SU-DHL-6 (cell line): Measurements from ENCODE around the gene PLIN5.

Source experiments
- H2AFZ ChIP-seq: fragments of 200-600 bp; sonication (generic); 2 replicates; pipeline ENCODE4 v1.6.1; 2014; ENCODE audit warnings: low read depth, mild to moderate bottlenecking, moderate library complexity, mixed read lengths, antibody characterized with exemption, low read length; ENCODE audit not compliant: severe bottlenecking
- H3F3A ChIP-seq: fragments of 200-600 bp; shearing (Covaris generic); 2 replicates; pipeline ENCODE4 v1.6.0; 2016; ENCODE audit warnings: antibody characterized with exemption, mild to moderate bottlenecking; ENCODE audit not compliant: insufficient read depth
- H3K27ac ChIP-seq: fragments of 200-600 bp; sonication (generic); 2 replicates; pipeline ENCODE4 v1.5.1; 2016; ENCODE audit warnings: low read depth, mild to moderate bottlenecking, low read length, moderate library complexity, mixed read lengths
- H3K27me3 ChIP-seq: fragments of 200-600 bp; sonication (generic), shearing (Covaris generic); 2 replicates; pipeline ENCODE4 v1.6.0; 2014; ENCODE audit warnings: mild to moderate bottlenecking, low read length
- H3K36me3 ChIP-seq: fragments of 200-600 bp; sonication (generic); 2 replicates; pipeline ENCODE4 v1.6.1; 2014; ENCODE audit warnings: mild to moderate bottlenecking, low read length, mixed read lengths
- H3K4me2 ChIP-seq: fragments of 300-600, 200-600 bp; shearing (Covaris generic), sonication (generic); 2 replicates; pipeline ENCODE4 v1.6.0; 2014; ENCODE audit warnings: low read length, low read depth, mild to moderate bottlenecking; ENCODE audit not compliant: poor library complexity, severe bottlenecking
- H3K4me3 ChIP-seq: fragments of 200-600 bp; sonication (generic); 2 replicates; pipeline ENCODE4 v1.5.1; 2014; ENCODE audit warnings: antibody characterized with exemption, low read length, mild to moderate bottlenecking, mixed read lengths; ENCODE audit not compliant: insufficient read depth, poor library complexity, severe bottlenecking
- H3K79me2 ChIP-seq: fragments of 200-600 bp; sonication (generic); 2 replicates; pipeline ENCODE4 v1.6.1; 2014; ENCODE audit warnings: mild to moderate bottlenecking, low read length, moderate library complexity; ENCODE audit not compliant: insufficient read depth
- H3K9ac ChIP-seq: fragments of 200-600 bp; sonication (generic); 2 replicates; pipeline ENCODE4 v1.7.0; 2014; ENCODE audit warnings: mild to moderate bottlenecking, low read length
- H3K9me2 ChIP-seq: fragments of 200-600 bp; sonication (generic); replicated peaks from 2 replicates; pipeline ENCODE4 v1.6.1; 2014; ENCODE audit warnings: low read length; ENCODE audit not compliant: insufficient read depth
- H3K9me3 ChIP-seq: fragments of 200-600 bp; sonication (generic); 2 replicates; pipeline ENCODE4 v1.6.1; 2014; ENCODE audit warnings: low read length, mixed read lengths; ENCODE audit not compliant: insufficient read depth
- H4K20me1 ChIP-seq: fragments of 200-600 bp; sonication (generic); 2 replicates; pipeline ENCODE4 v1.6.1; 2014; ENCODE audit warnings: low read depth, mild to moderate bottlenecking, antibody characterized with exemption, low read length, moderate library complexity, mixed read lengths
- CTCF ChIP-seq: fragments of 200-600 bp; sonication (generic); IDR thresholded peaks from one replicate; pipeline ENCODE4 v1.5.1; 2017; ENCODE audit warnings: antibody characterized with exemption, mild to moderate bottlenecking, low read length, moderate library complexity; ENCODE audit not compliant: insufficient read depth, poor library complexity, severe bottlenecking
- EZH2phosphoT487 ChIP-seq: fragments of 200-600 bp; sonication (generic), shearing (Covaris generic); conservative IDR thresholded peaks from 2 replicates; pipeline ENCODE4 v1.6.1; 2018; ENCODE audit warnings: mild to moderate bottlenecking, antibody characterized with exemption, low read length, moderate library complexity, mixed read lengths

PLIN5 gene

GRCh38 chr19:4502282-4503131, 32.5 kb downstream of the PLIN5 start:
- no peak overlapping the region for H3K9ac ChIP-seq
- no peaks in the 10 kb centered on the region for H3K79me2 ChIP-seq
- H3K27me3 ChIP-seq = no peaks in the 10 kb centered on the region
- no peaks in the 10 kb centered on the region for H3K9me2 ChIP-seq
- no peak for TF ChIP-seq CTCF
- no peak for TF ChIP-seq EZH2phosphoT487
- no peaks in the 10 kb centered on the region for H3K9me3 ChIP-seq
- no peak overlapping the region for H3K4me2 ChIP-seq
- no peaks in the 10 kb centered on the region for H3K36me3 ChIP-seq
- no peak overlapping the region for H2AFZ ChIP-seq
- H3K4me3 ChIP-seq = no peak overlapping the region
- no peaks in the 10 kb centered on the region for H4K20me1 ChIP-seq
- no peak overlapping the region for H3K27ac ChIP-seq
- H3F3A ChIP-seq = no peaks in the 10 kb centered on the region

- TF ChIP-seq EZH2phosphoT487 (no peak), CTCF (no peak)
- Histone ChIP-seq H3K9me3 (no peaks in the 10 kb centered on the region), H3K79me2 (no peaks in the 10 kb centered on the region), H3K4me2 (no peak overlapping the region), H3K27me3 (no peaks in the 10 kb centered on the region), H3K9ac (no peak overlapping the region), H3K4me3 (no peak overlapping the region), H3K36me3 (no peaks in the 10 kb centered on the region), H2AFZ (no peak overlapping the region), H3F3A (no peaks in the 10 kb centered on the region), H3K27ac (no peak overlapping the region), H3K9me2 (no peaks in the 10 kb centered on the region), H4K20me1 (no peaks in the 10 kb centered on the region)
Observed at GRCh38 chr19:4501691-4502090, 33.3 kb downstream of the PLIN5 start.

GRCh38 chr19:4500841-4501591, 34.0 kb downstream of the PLIN5 start:
- Histone ChIP-seq H3K36me3 (no peaks in the 10 kb centered on the region), H4K20me1 (no peaks in the 10 kb centered on the region), H3K9me2 (no peaks in the 10 kb centered on the region), H3K79me2 (no peaks in the 10 kb centered on the region), H3K27ac (no peak overlapping the region), H3K9me3 (no peaks in the 10 kb centered on the region), H3K27me3 (no peaks in the 10 kb centered on the region), H3F3A (no peaks in the 10 kb centered on the region), H3K4me2 (no peak overlapping the region), H2AFZ (no peak overlapping the region), H3K9ac (no peak overlapping the region), H3K4me3 (no peak overlapping the region)
- TF ChIP-seq CTCF = no peak
- TF ChIP-seq EZH2phosphoT487 = no peak
